PC-9 (cell line): Measurements from ENCODE around the gene RNF148. TPM values are rescaled to one million over a fixed set of nuclear protein-coding genes. Genes with fewer than 3 reads are reported as not detected.
"Not testable (repeated sequence)": the region's sequence is repeated elsewhere in the genome, so short reads cannot be mapped to it uniquely, and the experiment has no call there.

Source experiments
- BruUV-seq: library from RNA; stranded (reverse); fragments of 400-500 nt; replicated peaks from 2 replicates; lab custom pipeline; 2021; lab: Mats Ljungman, UMichigan
- CTCF ChIA-PET: fragments of 300-600 bp; sonication (Branson Sonifier 250); formaldehyde crosslinking; loops from one replicate; lab custom pipeline; 2022; ENCODE audit warnings: antibody characterized with exemption; lab: Charles Lee
- POLR2A ChIA-PET: fragments of 300-600 bp; sonication (Branson Sonifier 250); formaldehyde crosslinking; loops from one replicate; lab custom pipeline; 2022; ENCODE audit warnings: antibody characterized with exemption; ENCODE audit not compliant: unreplicated experiment; lab: Charles Lee
- DNase-seq, 2 experiments: peaks; one replicate each; pipeline versions ENCODE4 v3.0.0 to v3.0.0-alpha.2; 2015 to 2022; ENCODE audit warnings: mixed read lengths in 1 of 2
- H2AFZ ChIP-seq: fragments of 200-600 bp; sonication (generic); 2 replicates; pipeline ENCODE4 v1.8.1; 2017; ENCODE audit warnings: antibody characterized with exemption
- H3F3A ChIP-seq: fragments of 200-600 bp; sonication (generic); 2 replicates; pipeline ENCODE4 v1.8.1; 2017; ENCODE audit warnings: antibody characterized with exemption, mild to moderate bottlenecking, low read depth; ENCODE audit not compliant: insufficient read depth
- H3K27ac ChIP-seq: fragments of 200-600 bp; sonication (generic); 2 replicates; pipeline ENCODE4 v1.6.1; 2016; ENCODE audit warnings: mixed run types
- H3K27me3 ChIP-seq: fragments of 200-600 bp; sonication (generic); 2 replicates; pipeline ENCODE4 v1.6.1; 2016; ENCODE audit warnings: low read depth, mixed run types; ENCODE audit not compliant: insufficient read depth
- H3K36me3 ChIP-seq: fragments of 200-600 bp; sonication (generic); 2 replicates; pipeline ENCODE4 v1.6.1; 2016; ENCODE audit warnings: low read depth, mixed run types
- H3K4me1 ChIP-seq: fragments of 200-600 bp; sonication (generic); replicated peaks from 2 replicates; pipeline ENCODE4 v1.6.1; 2016; ENCODE audit warnings: mixed run types; ENCODE audit not compliant: insufficient read depth
- H3K4me2 ChIP-seq: fragments of 200-600 bp; sonication (generic); 2 replicates; pipeline ENCODE4 v1.6.1; 2017; ENCODE audit warnings: mixed run types
- H3K4me3 ChIP-seq: fragments of 200-600 bp; sonication (generic); 2 replicates; pipeline ENCODE4 v1.6.1; 2016; ENCODE audit warnings: mixed run types
- H3K79me2 ChIP-seq: fragments of 200-600 bp; sonication (generic); 2 replicates; pipeline ENCODE4 v1.6.1; 2017; ENCODE audit warnings: low read depth, mixed run types
- H3K9me2 ChIP-seq: fragments of 200-600 bp; sonication (generic); 2 replicates; pipeline ENCODE4 v1.8.1; 2017; ENCODE audit warnings: mild to moderate bottlenecking; ENCODE audit not compliant: insufficient read depth
- H3K9me3 ChIP-seq: fragments of 200-600 bp; sonication (generic); 2 replicates; pipeline ENCODE4 v1.8.1; 2016; ENCODE audit warnings: low read depth; ENCODE audit not compliant: insufficient read depth
- H4K20me1 ChIP-seq: fragments of 200-600 bp; sonication (generic); 2 replicates; pipeline ENCODE4 v1.8.1; 2017; ENCODE audit not compliant: insufficient read depth
- EZH2 ChIP-seq: fragments of 200-600 bp; sonication (generic); IDR thresholded peaks from 2 replicates; pipeline ENCODE4 v1.8.0; 2017; ENCODE audit warnings: antibody characterized with exemption, low read depth
- intact Hi-C: fragments of 100-400 bp; cut with micrococcal nuclease; formaldehyde crosslinking; loops from one replicate; pipeline ENCODE4 v1.10.0; 2022; ENCODE audit not compliant: unreplicated experiment
- total RNA-seq: library from RNA; stranded (reverse); gene quantifications from 2 replicates; pipeline ENCODE4 v1.2.3, GENCODE V29; 2021
- TF ChIP-seq, protein P1 (sequence below): fragments of 200-600 bp; sonication (generic); conservative IDR thresholded peaks from 2 replicates; pipeline ENCODE4 v1.6.1; 2017; ENCODE audit warnings: mixed run types, antibody characterized with exemption, mild to moderate bottlenecking, moderate library complexity

The RNF148 gene
- total RNA-seq, 1 experiment from 2014 or later: 0.72 TPM

DNA sequence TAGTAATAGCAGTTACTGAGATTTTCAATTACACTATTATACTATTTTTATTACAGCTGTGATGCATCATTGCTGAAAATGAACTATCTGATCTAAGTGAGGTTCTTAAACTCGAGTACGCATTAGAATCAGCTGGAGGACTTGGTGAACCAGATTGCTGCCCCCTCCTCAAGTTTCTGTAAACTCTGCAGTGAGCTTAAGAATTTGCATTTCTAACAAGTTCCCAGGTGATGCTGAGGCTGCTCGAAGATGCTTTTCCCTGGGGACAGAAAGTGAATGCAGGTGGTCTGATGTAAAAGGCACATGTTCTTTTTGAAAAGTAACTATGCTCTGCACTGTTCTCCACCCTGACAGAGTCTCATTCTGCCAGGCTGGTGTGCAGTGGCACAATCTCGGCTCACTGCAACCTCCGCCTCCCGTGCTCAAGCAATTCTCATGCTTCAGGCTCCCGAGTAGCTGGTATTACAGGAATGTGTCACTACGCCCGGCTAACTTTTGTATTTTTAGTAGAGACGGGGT is 16.3 kb downstream of the RNF148 start:
- no peak overlapping the region for H3K4me3 ChIP-seq
- no peaks in the 10 kb centered on the region for H3K36me3 ChIP-seq
- no peaks in the 10 kb centered on the region for H3K79me2 ChIP-seq
- no peak overlapping the region for H3K4me2 ChIP-seq
- H3F3A ChIP-seq: no peaks in the 10 kb centered on the region
- no peaks in the 10 kb centered on the region for H4K20me1 ChIP-seq
- TF ChIP-seq EZH2: no peak
- TF ChIP-seq, protein P1, sequence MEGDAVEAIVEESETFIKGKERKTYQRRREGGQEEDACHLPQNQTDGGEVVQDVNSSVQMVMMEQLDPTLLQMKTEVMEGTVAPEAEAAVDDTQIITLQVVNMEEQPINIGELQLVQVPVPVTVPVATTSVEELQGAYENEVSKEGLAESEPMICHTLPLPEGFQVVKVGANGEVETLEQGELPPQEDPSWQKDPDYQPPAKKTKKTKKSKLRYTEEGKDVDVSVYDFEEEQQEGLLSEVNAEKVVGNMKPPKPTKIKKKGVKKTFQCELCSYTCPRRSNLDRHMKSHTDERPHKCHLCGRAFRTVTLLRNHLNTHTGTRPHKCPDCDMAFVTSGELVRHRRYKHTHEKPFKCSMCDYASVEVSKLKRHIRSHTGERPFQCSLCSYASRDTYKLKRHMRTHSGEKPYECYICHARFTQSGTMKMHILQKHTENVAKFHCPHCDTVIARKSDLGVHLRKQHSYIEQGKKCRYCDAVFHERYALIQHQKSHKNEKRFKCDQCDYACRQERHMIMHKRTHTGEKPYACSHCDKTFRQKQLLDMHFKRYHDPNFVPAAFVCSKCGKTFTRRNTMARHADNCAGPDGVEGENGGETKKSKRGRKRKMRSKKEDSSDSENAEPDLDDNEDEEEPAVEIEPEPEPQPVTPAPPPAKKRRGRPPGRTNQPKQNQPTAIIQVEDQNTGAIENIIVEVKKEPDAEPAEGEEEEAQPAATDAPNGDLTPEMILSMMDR: no peak
- H3K9me3 ChIP-seq: no peaks in the 10 kb centered on the region
- ChIA-PET POLR2A (no interaction called here), CTCF (no interaction called here)
- intact Hi-C loops: no loop called here
- no peak overlapping the region for H3K27ac ChIP-seq
- H2AFZ ChIP-seq: no peak overlapping the region
- H3K27me3 ChIP-seq: no peaks in the 10 kb centered on the region
- BruUV-seq: no TSS peak
- no peaks in the 10 kb centered on the region for H3K9me2 ChIP-seq
- no peak for DNase-seq
- no peaks in the 10 kb centered on the region for H3K4me1 ChIP-seq

DNA sequence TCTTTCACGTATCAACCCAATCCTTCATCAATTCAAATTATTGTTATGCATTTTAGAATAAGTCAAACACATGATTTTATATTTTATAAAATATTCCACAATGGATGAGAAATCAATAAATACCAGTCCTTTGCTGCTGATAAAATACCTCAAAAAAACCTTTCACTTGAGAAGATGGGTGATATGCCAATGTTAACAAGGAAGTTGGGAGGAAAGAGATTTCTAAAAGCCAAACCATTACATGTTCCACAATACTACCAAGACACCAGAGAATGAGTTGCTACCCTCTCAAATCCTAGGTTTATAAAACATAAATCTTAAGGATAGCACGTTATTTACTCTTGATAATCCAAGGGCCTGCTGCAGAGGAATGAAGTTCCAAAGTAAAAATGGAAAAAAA is 18.2 kb downstream of the RNF148 start:
- intact Hi-C loops: no loop called here
- no peaks in the 10 kb centered on the region for H4K20me1 ChIP-seq
- H3K4me2 ChIP-seq: no peak overlapping the region
- no peaks in the 10 kb centered on the region for H3F3A ChIP-seq
- no peak overlapping the region for H3K4me3 ChIP-seq
- TF ChIP-seq EZH2: no peak
- TF ChIP-seq, protein P1: no peak
- DNase-seq: no peak
- no peaks in the 10 kb centered on the region for H3K79me2 ChIP-seq
- no peak overlapping the region for H2AFZ ChIP-seq
- POLR2A ChIA-PET: no interaction called here
- H3K27me3 ChIP-seq: no peaks in the 10 kb centered on the region
- BruUV-seq: no TSS peak
- no peak overlapping the region for H3K27ac ChIP-seq
- H3K9me2 ChIP-seq: no peaks in the 10 kb centered on the region
- H3K36me3 ChIP-seq: no peaks in the 10 kb centered on the region
- H3K9me3 ChIP-seq: no peaks in the 10 kb centered on the region
- peaks cover 6% of the 10 kb centered on the region for H3K4me1 ChIP-seq
- CTCF ChIA-PET: no interaction called here

DNA sequence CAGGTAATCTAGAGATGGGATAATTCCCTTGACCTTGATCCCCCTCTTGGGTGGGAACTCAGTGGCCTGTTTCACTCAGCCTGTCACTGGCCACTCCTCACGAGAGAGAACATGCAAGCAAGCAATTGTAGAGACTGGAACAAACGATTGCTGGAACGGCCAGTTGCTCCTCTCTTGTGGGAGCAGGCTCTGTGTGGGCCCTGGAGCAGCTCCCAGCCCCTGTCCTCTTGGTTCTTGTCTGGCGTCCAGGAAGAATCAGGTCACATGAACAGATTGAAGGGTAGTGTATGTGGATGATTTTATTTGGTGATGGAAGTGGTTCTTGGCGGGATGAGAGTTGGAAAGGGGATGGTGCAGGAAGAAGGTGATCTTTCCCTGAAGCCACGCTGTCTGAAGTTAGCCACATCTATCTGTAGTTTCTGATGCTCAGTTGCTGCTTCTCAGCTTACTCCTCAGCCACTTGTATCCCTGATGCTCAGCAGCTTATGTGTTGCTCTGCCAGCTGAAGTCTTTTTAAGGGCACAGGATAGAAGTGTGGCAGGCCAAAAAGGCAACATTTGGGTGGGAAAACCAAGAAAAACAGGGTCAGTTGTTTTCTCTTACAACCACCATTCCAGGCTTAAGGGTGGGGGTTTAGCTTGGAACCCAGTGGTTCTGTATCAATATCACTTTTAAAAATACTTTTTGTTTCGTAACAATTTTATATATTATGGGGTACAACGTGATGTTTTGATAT is 19.7 kb downstream of the RNF148 start:
- Histone ChIP-seq H3K9me3 (no peaks in the 10 kb centered on the region), H3K36me3 (no peaks in the 10 kb centered on the region), H3K79me2 (no peaks in the 10 kb centered on the region), H3K9me2 (no peaks in the 10 kb centered on the region), H4K20me1 (no peaks in the 10 kb centered on the region), H3K4me3 (no peak overlapping the region), H3K27me3 (no peaks in the 10 kb centered on the region), H3K4me2 (no peak overlapping the region), H3K27ac (no peak overlapping the region), H3F3A (no peaks in the 10 kb centered on the region), H2AFZ (no peak overlapping the region), H3K4me1 (peaks cover 9% of the 10 kb centered on the region)
- POLR2A ChIA-PET: no interaction called here
- DNase-seq: no peak
- BruUV-seq: no TSS peak
- TF ChIP-seq EZH2: no peak
- TF ChIP-seq, protein P1: no peak
- CTCF ChIA-PET: no interaction called here
- intact Hi-C loops: no loop called here

DNA sequence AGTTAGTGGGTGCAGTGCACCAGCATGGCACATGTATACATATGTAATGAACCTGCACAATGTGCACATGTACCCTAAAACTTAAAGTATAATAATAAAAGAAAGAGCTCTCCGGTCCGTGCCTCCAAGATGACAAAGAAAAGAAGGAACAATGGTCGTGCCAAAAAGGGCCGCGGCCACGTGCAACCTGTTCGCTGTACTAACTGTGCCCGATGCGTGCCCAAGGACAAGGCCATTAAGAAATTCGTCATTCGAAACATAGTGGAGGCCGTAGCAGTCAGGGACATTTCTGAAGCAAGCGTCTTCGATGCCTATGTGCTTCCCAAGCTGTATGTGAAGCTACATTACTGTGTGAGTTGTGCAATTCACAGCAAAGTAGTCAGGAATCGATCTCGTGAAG is 21.5 kb downstream of the RNF148 start:
- DNase-seq, H3K4me3 ChIP-seq, H3K4me1 ChIP-seq, H4K20me1 ChIP-seq, H2AFZ ChIP-seq, H3K79me2 ChIP-seq, BruUV-seq, H3F3A ChIP-seq, CTCF ChIA-PET, H3K9me3 ChIP-seq, H3K4me2 ChIP-seq, H3K27ac ChIP-seq, H3K9me2 ChIP-seq, H3K36me3 ChIP-seq, H3K27me3 ChIP-seq, intact Hi-C loops, POLR2A ChIA-PET: not testable (repeated sequence)
